Retinal pigment epithelial cell (primary cell): ENCODE data around the gene ASAP2.

Source experiments
- DNase-seq: peaks from one replicate; pipeline ENCODE4 v3.0.0-alpha.2; 2010; ENCODE audit warnings: low read depth
- H3K4me3 ChIP-seq: 2 replicates; pipeline ENCODE4 v1.5.1; 2011; ENCODE audit warnings: mild to moderate bottlenecking, low read length, control low read depth, moderate library complexity
- TF ChIP-seq, protein P1 (sequence below): conservative IDR thresholded peaks from 2 replicates; pipeline ENCODE4 v1.5.1; 2011; ENCODE audit warnings: low read depth, low read length, control low read depth, inconsistent platforms

ASAP2 gene

DNA sequence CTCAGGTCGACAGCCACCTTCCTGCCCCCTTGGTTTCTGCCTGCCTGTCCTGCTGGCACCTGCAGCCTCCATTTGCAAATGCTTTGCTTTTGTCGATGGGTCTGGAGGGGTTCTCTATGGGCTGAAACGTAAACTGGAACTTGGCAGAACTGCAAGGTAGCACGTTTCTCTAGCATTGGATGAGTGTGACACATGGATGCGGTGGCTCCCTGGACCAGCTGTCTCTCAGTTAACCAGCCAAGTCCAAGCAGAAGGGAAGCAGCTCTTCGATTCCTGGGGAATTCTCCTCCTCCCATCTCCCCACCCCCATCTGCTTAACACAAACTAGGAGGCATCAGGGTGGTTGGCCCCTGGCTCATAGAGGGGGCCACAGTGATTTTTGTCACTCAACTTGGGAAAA lies 159.4 kb downstream of the ASAP2 start:
- TF ChIP-seq, protein P1, sequence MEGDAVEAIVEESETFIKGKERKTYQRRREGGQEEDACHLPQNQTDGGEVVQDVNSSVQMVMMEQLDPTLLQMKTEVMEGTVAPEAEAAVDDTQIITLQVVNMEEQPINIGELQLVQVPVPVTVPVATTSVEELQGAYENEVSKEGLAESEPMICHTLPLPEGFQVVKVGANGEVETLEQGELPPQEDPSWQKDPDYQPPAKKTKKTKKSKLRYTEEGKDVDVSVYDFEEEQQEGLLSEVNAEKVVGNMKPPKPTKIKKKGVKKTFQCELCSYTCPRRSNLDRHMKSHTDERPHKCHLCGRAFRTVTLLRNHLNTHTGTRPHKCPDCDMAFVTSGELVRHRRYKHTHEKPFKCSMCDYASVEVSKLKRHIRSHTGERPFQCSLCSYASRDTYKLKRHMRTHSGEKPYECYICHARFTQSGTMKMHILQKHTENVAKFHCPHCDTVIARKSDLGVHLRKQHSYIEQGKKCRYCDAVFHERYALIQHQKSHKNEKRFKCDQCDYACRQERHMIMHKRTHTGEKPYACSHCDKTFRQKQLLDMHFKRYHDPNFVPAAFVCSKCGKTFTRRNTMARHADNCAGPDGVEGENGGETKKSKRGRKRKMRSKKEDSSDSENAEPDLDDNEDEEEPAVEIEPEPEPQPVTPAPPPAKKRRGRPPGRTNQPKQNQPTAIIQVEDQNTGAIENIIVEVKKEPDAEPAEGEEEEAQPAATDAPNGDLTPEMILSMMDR: no peak
- no peak for DNase-seq
- no peak overlapping the region for H3K4me3 ChIP-seq

- no peak overlapping the region for H3K4me3 ChIP-seq
- DNase-seq: no peak
- TF ChIP-seq, protein P1: no peak
These were observed 164.1 kb downstream of the ASAP2 start for GRCh38 chr2:9370746-9371145.

DNA sequence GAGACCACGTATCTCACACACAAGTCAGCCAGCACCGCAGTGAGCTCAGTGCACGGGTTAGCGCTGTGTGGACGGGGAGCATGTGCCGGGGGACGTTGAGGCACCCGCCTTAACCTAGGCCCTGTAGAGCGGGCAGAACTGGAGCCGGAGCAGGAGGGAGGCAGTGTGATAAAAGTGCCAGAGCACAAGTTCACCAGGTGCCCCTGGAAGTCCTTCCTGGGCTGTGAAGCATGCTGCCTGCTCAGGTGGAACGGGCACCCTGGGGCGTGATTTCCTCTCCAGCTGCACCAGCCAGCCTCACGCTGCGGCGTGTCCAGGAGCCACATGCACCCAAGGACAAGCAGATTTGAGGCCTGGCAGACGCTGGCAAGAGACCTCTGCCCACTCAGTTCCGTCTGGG lies 166.4 kb downstream of the ASAP2 start:
- H3K4me3 ChIP-seq: no peak overlapping the region
- TF ChIP-seq, protein P1: no peak

DNA sequence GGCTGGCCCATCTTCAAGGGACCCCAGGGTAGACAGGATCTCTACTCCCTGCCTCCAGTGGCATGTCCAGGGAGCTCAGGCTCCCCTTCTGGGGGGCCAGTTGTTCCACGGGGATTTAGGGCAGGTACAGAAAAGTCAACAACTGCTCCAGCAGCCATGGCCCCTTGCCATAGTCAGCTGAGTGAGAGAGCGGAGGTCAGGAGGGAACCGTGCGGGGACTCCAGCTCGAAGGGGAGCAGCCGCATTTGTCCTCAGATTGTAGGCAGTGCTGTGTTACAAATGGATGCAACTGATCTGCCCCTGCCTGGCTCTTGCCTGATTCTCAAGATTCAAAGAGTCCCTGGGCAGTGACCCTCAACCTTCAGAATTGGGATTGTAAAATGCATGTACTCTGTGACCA lies 166.9 kb downstream of the ASAP2 start:
- TF ChIP-seq, protein P1: no peak
- no peak for DNase-seq
- H3K4me3 ChIP-seq: no peak overlapping the region

More for the DNA sequence above, 166.4 kb downstream of the ASAP2 start:
- no peak for DNase-seq

DNA sequence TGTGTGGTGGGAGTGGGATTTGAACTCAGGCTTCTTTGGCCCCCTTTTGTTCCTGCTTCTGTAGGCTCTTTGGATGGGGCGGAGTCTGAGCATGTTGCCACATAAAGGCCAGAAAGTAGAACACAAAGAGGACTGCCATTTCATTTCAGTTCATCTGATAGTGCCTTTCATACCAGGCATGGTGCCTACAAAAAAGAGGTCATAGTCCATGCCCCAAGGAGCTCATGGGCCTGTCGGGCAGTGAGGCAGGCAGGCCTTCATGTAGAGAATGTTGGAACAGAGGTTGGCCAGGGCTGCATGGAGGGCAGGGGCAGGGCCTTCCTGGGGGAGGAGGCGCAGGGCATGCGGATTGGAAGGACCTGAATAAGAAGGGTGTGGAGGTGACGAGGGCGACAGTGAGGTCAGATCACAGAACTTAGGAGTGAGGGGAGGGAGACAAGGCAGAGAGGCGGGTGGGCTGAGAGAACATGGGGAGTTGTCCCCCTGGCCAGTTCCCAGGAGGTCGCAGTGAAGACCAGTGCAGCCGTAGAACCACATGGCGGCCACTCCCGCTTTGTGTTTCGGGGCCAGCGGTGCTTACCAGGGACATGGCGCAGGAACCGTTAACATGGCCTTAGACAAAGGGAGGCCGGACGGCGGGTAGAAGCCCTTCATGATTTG lies 167.6 kb downstream of the ASAP2 start:
- DNase-seq: no peak
- TF ChIP-seq, protein P1: no peak
- no peak overlapping the region for H3K4me3 ChIP-seq

DNA sequence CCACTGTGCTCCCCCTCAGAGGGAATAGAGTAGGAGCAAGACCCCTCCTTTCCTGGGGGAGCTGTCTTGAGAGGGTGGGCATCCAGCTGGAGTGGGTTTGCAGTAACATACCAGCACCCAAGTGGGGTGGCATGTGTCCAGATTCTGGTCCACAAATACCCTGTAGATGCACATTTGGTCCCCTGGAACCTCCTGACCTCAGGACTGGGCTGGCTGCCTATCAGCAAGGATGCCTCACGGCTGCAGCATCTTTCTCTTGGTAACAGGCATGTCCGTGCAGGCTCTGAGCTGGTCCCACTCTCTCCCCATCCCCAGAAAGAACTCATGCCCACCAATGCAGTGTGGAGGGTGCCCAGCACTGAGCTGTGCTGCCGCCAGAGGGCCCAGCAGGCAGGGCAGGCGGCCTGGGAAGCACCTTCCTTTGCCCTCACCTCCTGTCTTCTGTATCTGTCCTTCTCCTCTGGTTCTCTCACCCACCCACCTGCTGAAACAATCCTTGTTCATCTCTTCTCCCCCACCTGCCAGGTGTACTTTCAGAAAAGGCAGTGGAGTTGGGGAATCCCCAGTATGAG lies 169.3 kb downstream of the ASAP2 start:
- no peak overlapping the region for H3K4me3 ChIP-seq
- DNase-seq: no peak
- TF ChIP-seq, protein P1: no peak

GRCh38 chr2:9377461-9378097 lies 171.0 kb downstream of the ASAP2 start:
- DNase-seq: no peak
- no peak overlapping the region for H3K4me3 ChIP-seq
- TF ChIP-seq, protein P1: no peak
